Thyroid gland (tissue), 4 donors: ENCODE data around the gene UNG.

Experiments used
- CTCF ChIP-seq, 6 experiments: fragments of 200-600 bp in 3 of 6; fragments of 450-650 bp in 3 of 6; sonication (generic) in 3 of 6; IDR thresholded peaks; one replicate each; pipeline ENCODE4 v1.5.1; 2016 to 2019; ENCODE audit warnings: antibody characterized with exemption in 6 of 6, mild to moderate bottlenecking in 2 of 6, inconsistent platforms in 1 of 6, moderate library complexity in 1 of 6
- POLR2A ChIP-seq, 2 donors: fragments of 450-650 bp; IDR thresholded peaks; one replicate each; pipeline ENCODE4 v1.6.1; 2017; ENCODE audit warnings: antibody characterized with exemption in 2 of 2, mild to moderate bottlenecking in 2 of 2, moderate library complexity in 1 of 2

- TF ChIP-seq POLR2A (IDR thresholded peaks at IDR 0.05) (peak; percentile 48 to 68), CTCF (IDR thresholded peaks at IDR 0.05) (no peak)
These were observed 797 bp downstream of the UNG start for GRCh38 chr12:109098183-109098604.
